Prostate gland (tissue), 2 donors: Measurements from ENCODE around the gene AGAP2. TPM values are rescaled to one million over a fixed set of nuclear protein-coding genes. Genes with fewer than 3 reads are reported as not detected.

Experiments used
- DNase-seq: peaks from one replicate; pipeline ENCODE4 v3.0.0-alpha.2; 2019; ENCODE audit warnings: low spot score
- H3K27ac ChIP-seq, 2 donors: fragments of 200-600 bp; sonication (generic); 2 replicates each; pipeline ENCODE4 v1.5.1; 2017 to 2019
- H3K27me3 ChIP-seq: fragments of 200-600 bp; sonication (generic); replicated peaks from 2 replicates; pipeline ENCODE4 v1.5.1; 2019; ENCODE audit not compliant: insufficient read depth
- H3K36me3 ChIP-seq, 2 donors: fragments of 200-600 bp; sonication (generic); 1 replicate in 1 of 2; 2 replicates in 1 of 2; pipeline versions ENCODE4 v1.5.1 to v1.8.1; 2017 to 2019
- H3K4me1 ChIP-seq: fragments of 200-600 bp; sonication (generic); replicated peaks from 2 replicates; pipeline ENCODE4 v1.5.1; 2019
- H3K4me3 ChIP-seq, 2 donors: fragments of 200-600 bp; sonication (generic); 2 replicates each; pipeline ENCODE4 v1.5.1; 2017 to 2019
- H3K9me3 ChIP-seq: fragments of 200-600 bp; sonication (generic); 2 replicates; pipeline ENCODE4 v1.5.1; 2017
- POLR2A ChIP-seq: fragments of 450-650 bp; IDR thresholded peaks from one replicate; pipeline ENCODE4 v1.6.1; 2016; ENCODE audit warnings: antibody characterized with exemption, mild to moderate bottlenecking
- POLR2AphosphoS5 ChIP-seq: sonication (generic); formaldehyde crosslinking; IDR thresholded peaks from one replicate; pipeline ENCODE4 v1.6.1; 2017; ENCODE audit warnings: antibody characterized with exemption
- WGBS: methylation state at CpG from one replicate; pipeline ENCODE4 v1.1.5; 2018; 5-methylcytosine and 5-hydroxymethylcytosine counted together
- intact Hi-C: fragments of 100-400 bp; cut with DNase I; formaldehyde crosslinking; loops from one replicate; pipeline ENCODE4 v1.14.2; 2022
- total RNA-seq, 2 donors: library from RNA; depleted of rRNA; stranded (reverse); fragments of >200 nt; gene quantifications; one replicate each; pipeline ENCODE4 v1.1.0, GENCODE V29; 2016
- TF ChIP-seq, protein P1 (sequence below), 4 experiments: fragments of 200-600 bp in 2 of 4; fragments of 450-650 bp in 2 of 4; sonication (generic) in 2 of 4; IDR thresholded peaks; 1 replicate in 3 of 4; 2 replicates in 1 of 4; pipeline ENCODE4 v1.5.1; 2016 to 2019; ENCODE audit warnings: antibody characterized with exemption in 4 of 4, mild to moderate bottlenecking in 2 of 4, moderate library complexity in 2 of 4

AGAP2 gene
- 1 to 10 TPM in 1 of 2 donors, under 1 TPM in 1; 0.82 to 4.2 TPM for total RNA-seq

DNA sequence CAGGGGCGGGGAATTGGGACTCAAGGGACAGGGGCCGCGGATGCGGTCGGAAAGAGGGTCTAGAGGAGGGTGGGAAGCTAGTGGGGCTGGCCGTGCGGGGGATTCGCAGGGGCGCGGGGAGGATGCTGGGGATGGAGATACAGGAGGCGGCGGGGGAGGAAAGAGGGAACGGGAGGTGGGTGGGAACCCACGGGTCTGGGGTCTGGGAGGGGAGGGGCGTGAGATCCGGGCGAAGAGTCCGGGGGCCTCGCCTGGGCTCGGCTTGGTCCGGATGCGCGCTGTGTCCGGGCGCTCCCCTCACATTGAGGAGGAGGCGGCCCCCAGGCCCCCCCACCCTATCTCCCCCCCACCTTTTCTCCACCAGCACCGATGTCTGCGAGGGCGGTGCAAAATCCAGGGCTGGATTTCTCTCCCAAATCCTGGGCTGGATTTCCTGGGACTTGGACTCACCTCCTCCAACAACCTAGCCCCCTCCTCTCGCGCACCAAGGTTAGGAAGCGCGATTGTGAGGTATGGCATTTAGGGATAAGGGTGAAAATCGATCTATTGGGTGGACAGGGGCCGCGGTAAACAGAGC is at the start of gene AGAP2:
Gene AGAP2, minus strand, starts transcription at position 82 of the 577 bp plus-strand sequence. CDS start 496 bp downstream, outside the sequence.
- H3K27me3 ChIP-seq, result peaks cover 12% of the 10 kb centered on the region
- 13% methylated on average over 36 of the region's 36 CpGs for WGBS
- no peak within 1 kb of the TSS for H3K27ac ChIP-seq
- intact Hi-C loops, result no loop called here
- H3K4me1 ChIP-seq, result peaks cover 22% of the 10 kb centered on the region
- H3K36me3 ChIP-seq, result no peaks in the 10 kb centered on the region
- H3K4me3 ChIP-seq, result peak within 1 kb of the TSS; percentile 13 to 28
- no peaks in the 10 kb centered on the region for H3K9me3 ChIP-seq
- TF ChIP-seq, protein P1, sequence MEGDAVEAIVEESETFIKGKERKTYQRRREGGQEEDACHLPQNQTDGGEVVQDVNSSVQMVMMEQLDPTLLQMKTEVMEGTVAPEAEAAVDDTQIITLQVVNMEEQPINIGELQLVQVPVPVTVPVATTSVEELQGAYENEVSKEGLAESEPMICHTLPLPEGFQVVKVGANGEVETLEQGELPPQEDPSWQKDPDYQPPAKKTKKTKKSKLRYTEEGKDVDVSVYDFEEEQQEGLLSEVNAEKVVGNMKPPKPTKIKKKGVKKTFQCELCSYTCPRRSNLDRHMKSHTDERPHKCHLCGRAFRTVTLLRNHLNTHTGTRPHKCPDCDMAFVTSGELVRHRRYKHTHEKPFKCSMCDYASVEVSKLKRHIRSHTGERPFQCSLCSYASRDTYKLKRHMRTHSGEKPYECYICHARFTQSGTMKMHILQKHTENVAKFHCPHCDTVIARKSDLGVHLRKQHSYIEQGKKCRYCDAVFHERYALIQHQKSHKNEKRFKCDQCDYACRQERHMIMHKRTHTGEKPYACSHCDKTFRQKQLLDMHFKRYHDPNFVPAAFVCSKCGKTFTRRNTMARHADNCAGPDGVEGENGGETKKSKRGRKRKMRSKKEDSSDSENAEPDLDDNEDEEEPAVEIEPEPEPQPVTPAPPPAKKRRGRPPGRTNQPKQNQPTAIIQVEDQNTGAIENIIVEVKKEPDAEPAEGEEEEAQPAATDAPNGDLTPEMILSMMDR (IDR thresholded peaks at IDR 0.05), result no peak
- TF ChIP-seq POLR2AphosphoS5 (no peak), POLR2A (no peak)
- DNase-seq, result no peak

DNA sequence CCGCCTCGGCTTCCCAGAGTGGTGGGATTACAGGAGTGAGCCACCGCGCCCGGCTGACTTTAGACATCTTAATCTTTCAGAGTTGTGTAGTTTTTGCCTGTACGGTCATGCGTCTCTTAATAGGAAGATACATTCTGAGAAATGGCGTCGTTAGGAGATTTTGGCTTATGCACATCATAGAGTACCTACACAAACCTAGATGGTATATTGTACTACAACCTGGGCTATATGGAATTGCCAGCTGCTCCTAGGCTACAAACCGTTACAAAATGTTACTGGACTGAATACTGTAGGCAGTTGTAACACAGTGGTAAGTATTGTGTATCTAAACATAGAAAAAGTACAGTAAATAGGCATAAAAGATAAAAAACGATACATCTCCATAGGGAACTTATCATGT is 45.3 kb upstream of the AGAP2 start:
- no peak for DNase-seq
- Histone ChIP-seq H3K27me3 (no peaks in the 10 kb centered on the region), H3K27ac (no peak overlapping the region), H3K4me3 (no peak overlapping the region), H3K4me1 (no peaks in the 10 kb centered on the region), H3K36me3 (peaks cover 0 to 4% of the 10 kb centered on the region in 2 donors), H3K9me3 (no peaks in the 10 kb centered on the region)
- TF ChIP-seq, protein P1 (IDR thresholded peaks at IDR 0.05), result no peak
- 94% methylated on average over 11 of the region's 11 CpGs for WGBS
- intact Hi-C loops, result loop anchor here (5.0 kb wide), 2 partner anchors 43 to 113 kb away; no protein-coding TSS in a partner anchor

DNA sequence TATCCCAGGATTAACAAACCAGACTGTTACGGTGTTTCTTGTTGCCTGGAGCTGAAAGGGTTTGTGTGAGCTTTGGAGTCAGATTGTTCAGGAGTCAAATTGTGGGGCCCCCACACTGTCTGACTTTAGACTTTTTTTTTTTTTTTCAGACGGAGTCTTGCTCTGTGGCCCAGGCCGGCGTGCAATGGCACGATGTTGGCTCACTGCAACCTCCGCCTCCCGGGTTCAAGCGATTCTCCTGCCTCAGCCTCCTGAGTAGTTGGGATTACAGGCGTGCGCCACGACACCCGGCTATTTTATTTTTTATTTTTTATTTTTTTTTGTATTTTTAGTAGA is 44.9 kb upstream of the AGAP2 start:
- TF ChIP-seq POLR2A (no peak), POLR2AphosphoS5 (no peak)
- TF ChIP-seq, protein P1 (IDR thresholded peaks at IDR 0.05), result no peak
- no peaks in the 10 kb centered on the region for H3K9me3 ChIP-seq
- intact Hi-C loops, result loop anchor here (5.0 kb wide), 2 partner anchors 44 to 114 kb away; no protein-coding TSS in a partner anchor
- no peak for DNase-seq
- 82% methylated on average over 12 of the region's 12 CpGs for WGBS
- peaks cover 0 to 4% of the 10 kb centered on the region in 2 donors for H3K36me3 ChIP-seq
- no peak overlapping the region for H3K27ac ChIP-seq
- peak overlapping the region; percentile 58 to 93 for H3K4me3 ChIP-seq
- no peaks in the 10 kb centered on the region for H3K4me1 ChIP-seq
- no peaks in the 10 kb centered on the region for H3K27me3 ChIP-seq

DNA sequence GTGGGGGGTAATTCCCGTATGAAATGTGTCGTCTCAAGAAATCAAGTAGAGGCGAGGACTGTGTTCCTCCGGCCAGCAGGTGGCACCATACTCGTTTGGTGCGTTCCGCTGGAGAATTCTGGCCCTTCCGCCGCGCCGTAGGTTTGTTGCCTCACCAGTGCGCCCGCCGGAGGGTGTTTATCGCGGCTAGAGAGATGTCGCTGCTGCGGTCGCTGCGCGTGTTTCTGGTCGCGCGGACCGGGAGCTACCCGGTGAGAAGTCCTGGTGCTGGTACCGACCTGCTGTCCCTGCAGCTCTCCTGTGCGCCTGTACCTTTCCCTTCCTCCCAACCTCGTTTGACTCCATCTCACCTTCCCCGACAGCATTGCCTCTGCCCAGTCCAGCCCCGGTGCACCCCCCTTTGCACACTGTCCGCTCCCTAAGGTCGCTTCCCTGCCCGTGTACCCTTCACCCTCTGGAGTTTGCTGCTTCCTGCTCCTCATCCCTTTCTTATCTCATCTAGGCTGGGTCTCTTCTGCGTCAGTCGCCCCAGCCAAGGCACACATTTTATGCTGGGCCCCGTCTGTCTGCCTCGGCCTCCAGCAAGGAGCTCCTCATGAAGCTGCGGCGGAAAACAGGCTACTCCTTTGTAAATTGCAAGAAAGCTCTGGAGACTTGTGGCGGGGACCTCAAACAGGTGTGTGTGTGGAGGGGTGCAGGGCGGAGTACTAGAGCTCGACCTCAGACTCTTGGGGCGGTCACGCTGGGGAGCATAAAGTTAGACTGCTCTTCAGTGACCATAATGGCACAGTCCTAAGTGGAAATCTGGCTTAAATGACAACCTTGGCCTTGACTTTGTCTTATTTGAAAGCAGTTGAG is 44.3 kb upstream of the AGAP2 start, which contains the start of gene TSFM:
Gene TSFM, plus strand, starts transcription at position 180 of the 858 bp plus-strand sequence. Its CDS starts 15 bp downstream, at position 195.
- peak; percentile 94 for DNase-seq
- H3K27me3 ChIP-seq, result no peaks in the 10 kb centered on the region
- TF ChIP-seq POLR2A, result no peak
- peak; percentile 97 for TF ChIP-seq POLR2AphosphoS5
- TF ChIP-seq, protein P1 (IDR thresholded peaks at IDR 0.05), result peak; percentile 95 to 98 (median 96)
- 1% methylated on average over 45 of the region's 45 CpGs for WGBS
- peak within 1 kb of the TSS; percentile 58 to 93 for H3K4me3 ChIP-seq
- H3K36me3 ChIP-seq, result peaks cover 0 to 4% of the 10 kb centered on the region in 2 donors
- intact Hi-C loops, result loop anchor here (5.0 kb wide), 2 partner anchors 44 to 114 kb away; no protein-coding TSS in a partner anchor
- no peaks in the 10 kb centered on the region for H3K9me3 ChIP-seq
- no peaks in the 10 kb centered on the region for H3K4me1 ChIP-seq
- H3K27ac ChIP-seq, result peak within 1 kb of the TSS; percentile 28 to 71
